ENCODE results near the gene PARN.
"Not testable (repeated sequence)": the region's sequence is repeated elsewhere in the genome, so short reads cannot be mapped to it uniquely, and the experiment has no call there.

The PARN gene

DNA sequence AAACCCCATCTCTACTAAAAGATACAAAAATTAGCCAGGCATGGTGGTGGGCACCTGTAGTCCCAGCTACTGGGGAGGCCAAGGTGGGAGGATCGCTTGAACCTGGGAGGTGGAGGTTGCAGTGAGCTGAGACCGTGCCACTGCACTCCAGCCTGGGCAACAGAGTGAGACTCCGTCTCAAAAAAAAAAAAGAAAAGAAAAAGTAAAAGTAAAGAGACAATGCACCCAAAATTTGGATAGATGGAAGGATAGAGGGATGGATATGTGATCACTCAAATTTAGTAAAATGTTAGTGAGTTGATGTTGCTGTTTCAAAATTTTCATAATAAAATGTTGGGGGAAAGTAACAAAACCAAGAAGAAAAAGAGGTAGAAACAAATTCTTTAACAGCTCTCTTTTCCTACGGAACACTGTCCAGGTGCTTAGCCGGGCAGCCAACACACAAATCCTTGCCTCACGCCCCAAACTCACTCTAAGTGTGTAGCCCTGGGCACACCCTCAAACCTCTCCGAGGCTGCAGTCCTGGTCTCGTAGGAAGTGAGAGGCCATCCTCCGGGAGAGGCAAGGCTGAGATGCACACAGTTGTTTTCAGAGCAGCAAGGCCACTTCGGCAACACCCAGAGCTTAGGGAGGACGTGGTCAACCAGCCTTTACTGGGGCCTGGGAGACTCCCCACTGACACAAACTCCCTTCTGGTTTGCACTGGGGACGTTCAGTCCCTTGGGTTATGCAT lies 228.9 kb downstream of the PARN start:
- DNase-seq (ENCODE audit: low read depth, low spot score), result not testable (repeated sequence)

DNA sequence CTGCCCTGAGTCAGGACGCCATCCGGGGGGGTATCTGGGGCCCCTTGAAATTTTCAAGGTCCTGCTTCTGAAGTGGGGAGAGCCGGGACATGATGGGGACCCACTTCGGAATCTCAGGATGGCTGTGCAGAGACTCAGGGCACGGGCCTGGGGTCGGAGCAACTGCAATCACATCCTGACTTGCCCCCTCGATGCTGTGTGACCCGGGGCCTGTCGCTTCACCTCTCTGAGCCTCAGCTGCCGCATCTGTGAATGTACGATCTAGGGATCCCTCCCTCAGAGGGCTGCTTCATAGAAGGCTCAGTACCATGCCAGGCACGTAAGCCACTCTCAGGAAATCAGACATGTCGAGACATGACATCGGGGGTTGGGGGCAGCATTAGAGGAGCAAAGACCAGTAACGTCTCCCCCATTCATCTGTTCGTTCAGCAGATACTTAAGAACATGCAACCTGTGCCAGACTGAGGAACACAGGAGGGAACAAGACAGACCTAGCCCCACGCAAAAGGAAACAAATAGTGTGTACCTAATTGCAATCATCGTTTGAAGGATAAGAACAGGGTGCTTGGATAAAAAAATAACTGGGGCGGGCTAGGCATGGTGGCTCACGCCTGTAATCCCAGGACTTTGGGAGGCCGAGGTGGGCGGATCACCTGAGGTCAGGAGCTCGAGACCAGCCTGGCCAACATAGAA lies 229.6 kb downstream of the PARN start:
- DNase-seq (ENCODE audit: low read depth, low spot score), result no peak

DNA sequence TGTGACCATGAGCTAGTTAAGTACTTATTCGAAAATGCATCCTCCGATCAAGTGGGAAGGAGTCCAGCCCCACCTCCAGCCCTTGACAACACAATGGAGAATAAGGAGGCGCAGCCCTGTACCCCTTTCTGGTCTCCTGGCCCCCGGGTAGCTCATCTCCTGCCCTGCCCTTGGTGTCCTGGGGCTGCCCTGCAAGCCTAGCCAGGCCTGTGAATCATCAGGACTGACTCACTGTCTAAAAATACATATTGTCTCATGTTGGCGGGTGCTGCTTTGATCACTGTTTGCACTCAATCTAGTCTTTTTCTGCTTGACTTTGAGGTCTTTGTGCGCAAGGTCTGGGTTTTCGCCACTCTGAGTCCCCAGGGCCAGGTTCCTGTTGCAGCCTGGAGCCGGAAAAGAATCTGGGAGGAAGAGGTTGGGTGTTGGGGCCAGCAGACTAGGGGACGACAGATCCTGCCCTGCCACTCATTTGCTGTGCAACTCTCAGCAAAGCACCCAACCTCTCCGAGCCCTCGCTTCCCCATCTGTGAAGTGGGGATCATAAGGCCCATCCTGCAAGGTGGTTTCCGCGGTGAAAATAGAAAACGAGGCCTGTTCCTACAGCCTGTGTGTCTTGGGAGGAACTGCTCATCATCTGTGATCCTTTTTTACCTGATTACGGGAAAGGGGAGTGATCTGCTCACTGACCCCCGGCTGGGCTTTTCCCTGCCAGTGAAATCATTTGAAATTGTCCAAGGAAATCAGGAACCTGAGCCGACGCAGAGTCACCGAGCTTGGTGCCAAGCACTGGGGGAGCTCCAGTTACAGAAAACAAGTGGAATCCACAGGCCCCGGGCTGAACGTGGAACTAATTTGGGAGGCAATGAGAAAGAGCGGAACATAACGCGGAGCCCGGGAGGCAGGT lies 230.4 kb downstream of the PARN start:
- peak; percentile 84 for DNase-seq (ENCODE audit: low read depth, low spot score)

DNA sequence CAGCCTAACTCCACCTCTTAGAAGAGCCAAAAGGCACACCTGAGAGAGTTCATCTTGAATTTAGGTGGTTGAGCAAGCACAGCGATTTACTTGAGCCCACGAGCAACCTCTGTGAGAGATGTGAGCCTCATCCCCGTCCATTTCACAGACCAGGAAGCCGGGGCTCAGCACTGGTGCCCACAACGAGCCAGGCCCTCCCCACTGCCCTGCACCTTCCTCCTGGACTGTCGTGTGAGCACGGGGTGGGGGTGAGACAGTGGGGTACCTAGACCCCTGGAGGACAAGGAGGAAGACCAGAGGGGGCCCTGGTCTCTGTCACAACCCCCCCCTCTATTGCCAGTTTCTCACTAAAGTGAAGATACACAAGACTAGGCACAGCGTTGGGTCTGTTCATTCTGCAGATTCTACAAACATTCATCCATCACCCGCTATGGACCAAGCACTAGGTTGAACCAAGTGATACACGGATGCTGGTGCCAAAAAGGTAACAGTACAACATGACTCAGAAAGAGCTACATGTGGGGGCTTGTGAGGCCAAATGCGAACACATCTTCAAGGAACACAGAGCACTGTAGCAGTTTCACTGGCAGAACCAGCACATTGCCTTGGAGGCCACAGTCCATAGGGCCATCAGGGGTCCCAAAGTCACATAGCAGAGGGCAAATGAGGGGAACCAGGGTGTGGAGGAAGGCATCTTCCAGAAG lies 231.9 kb downstream of the PARN start:
- no peak for DNase-seq (ENCODE audit: low read depth, low spot score)

DNA sequence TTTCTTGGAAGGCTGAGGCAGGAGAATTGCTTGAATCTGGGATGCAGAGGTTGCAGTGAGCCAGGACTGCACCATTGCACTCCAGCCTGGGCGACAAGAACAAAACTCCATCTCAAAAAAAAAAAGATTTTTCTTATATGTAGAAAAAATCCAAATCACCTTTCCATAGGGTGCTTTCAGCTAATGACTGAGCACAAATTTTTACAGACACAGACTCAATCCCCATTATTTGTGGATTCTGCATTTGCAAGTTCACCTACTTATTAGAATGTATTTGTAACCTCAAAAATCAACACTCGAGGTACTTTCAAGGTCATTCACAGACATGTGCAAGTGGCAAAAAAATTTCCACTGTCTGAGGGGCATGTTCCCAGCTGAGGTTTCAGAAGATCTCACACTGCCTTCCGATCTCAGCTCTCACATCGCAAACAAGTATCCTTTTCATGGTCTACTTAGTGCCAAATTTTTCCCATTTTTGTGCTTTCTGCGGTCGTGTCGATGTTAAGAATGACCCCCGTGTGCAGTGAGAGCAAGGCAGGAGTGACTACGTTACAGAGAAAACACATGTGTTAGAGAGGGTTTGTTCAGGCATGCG lies 234.3 kb downstream of the PARN start:
- not testable (repeated sequence) for DNase-seq (ENCODE audit: low read depth, low spot score)

DNA sequence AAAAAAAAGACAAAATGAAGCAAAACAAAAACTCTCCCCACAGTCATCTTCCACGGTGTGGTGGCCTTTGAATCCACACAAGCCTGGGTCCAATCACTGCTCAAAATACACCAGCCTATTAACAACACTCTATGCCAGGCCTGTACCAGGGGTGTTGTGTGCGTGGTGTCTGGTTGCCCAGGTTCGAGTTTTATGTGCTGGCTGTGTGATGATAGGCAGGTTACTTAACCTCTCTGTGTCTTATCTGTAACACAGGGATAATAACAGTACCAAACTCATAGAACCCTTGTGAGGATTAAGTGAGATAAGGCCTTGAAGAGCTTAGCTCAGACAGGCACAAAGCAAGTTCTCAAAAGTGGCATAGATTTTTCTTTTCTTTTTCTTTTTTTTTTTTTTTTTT lies 235.2 kb downstream of the PARN start:
- no peak for DNase-seq (ENCODE audit: low read depth, low spot score)

DNA sequence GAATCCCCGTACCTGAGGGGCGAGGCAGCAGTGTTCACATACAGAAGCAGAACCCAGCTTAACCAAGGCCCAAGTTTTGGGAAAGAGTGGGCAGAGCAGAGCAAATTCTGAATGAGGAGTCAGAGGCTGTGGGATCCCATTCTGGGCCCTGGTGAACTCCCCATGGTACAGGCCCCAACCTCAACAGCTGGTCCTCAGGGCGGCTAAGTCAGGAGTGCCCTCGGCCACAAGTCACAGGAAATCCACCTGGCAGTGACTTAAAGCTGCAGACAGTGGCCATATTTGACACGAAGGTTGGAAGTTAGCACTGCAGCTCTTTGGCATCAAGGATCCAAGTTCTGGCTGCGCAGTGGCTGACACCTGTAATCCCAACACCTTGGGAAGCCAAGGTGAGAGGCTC lies 237.1 kb downstream of the PARN start:
- no peak for DNase-seq (ENCODE audit: low read depth, low spot score)

DNA sequence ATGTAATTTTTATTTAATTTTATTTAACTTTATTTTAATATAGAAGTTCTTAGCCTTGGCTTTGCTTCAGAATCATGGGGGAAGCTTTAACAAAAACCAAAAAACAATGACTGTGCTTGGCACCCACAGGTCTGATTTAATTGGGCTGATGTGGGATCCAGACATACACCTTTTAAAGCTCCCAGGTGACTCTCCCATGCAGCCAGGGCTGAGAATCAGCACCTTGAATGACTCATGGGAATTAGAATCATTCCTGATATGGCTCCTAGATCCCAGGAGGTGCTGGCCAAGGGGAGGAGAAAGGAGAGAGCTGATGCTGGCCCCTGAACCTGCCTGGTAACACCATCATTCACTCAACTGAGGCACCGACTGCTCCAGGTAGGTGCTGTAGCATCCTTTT lies 240.7 kb downstream of the PARN start:
- DNase-seq (ENCODE audit: low read depth, low spot score), result no peak

DNA sequence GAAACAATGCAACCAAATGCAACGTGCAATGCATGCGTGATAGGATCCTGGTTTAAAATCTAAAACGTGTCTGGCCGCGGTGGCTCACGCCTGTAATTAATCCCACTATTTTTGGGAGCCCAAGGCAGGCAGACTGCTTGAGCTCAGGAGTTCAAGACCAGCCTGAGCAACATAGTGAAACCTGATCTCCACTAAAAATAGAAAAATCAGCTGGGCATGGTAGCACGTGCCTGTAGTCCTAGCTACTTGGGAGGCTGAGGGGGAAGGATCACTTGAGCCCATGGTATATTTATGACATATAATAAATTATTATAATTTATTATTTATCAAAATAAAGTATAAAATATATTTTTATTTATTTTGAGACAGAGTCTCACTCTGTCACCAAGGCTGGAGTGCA lies 241.8 kb downstream of the PARN start:
- DNase-seq (ENCODE audit: low read depth, low spot score), result no peak

DNA sequence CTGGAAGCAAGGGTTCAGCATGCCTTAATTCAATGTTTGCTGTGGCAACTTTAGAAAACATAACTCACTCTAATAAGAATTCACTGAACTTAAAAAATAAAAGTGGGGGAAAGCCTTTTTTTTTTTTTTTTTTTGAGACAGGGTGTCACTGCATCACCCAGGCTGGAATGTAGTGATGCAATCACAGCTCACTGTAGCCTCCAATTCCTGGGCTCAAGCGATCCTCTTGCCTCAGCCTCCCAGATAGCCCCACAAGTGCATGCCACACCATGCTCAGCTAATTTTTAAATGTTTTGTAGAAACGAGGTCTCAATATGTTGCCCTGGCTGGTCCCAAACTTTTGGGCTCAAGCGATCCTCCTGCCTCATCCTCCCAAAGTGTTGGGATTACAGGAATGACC lies 243.9 kb downstream of the PARN start:
- DNase-seq (ENCODE audit: low read depth, low spot score), result no peak

Measured in astrocyte of the hippocampus (primary cell).